Right lobe of liver (tissue), 4 donors: ENCODE data around the gene SARS1.

Source experiments
- CTCF ChIP-seq, 4 donors: fragments of 200-600 bp in 3 of 4; fragments of 450-650 bp in 1 of 4; IDR thresholded peaks; one replicate each; pipeline versions ENCODE4 v1.5.1 to v1.8.0; 2016 to 2022; ENCODE audit warnings: antibody characterized with exemption in 4 of 4, mild to moderate bottlenecking in 2 of 4
- POLR2A ChIP-seq: fragments of 450-650 bp; IDR thresholded peaks from one replicate; pipeline ENCODE4 v1.6.1; 2017; ENCODE audit warnings: antibody characterized with exemption, mild to moderate bottlenecking
- donor health status: DM: no; HTN: no; CAD: no.
- donor health status: DM: no; HTN: no; CAD: no.
- donor health status: DM: no; HTN: yes; CAD: no.

GRCh38 chr1:109266965-109267364 lies 53.2 kb downstream of the SARS1 start:
- TF ChIP-seq CTCF (IDR thresholded peaks at IDR 0.05) = no peak
- no peak for TF ChIP-seq POLR2A
